HG02885 (cell line): ENCODE measurements around the gene TEX261.
A peak's percentile ranks its signal among the peaks of the same experiment; 100 is the strongest.
"Not testable (repeated sequence)": the region's sequence is repeated elsewhere in the genome, so short reads cannot be mapped to it uniquely, and the experiment has no call there.

Source experiments
- ATAC-seq: cut with Tn5 transposase; IDR thresholded peaks from one replicate; pipeline ENCODE4 v1.9.1; 2021; ENCODE audit warnings: mild to moderate bottlenecking; ENCODE audit not compliant: unreplicated experiment, poor library complexity

The TEX261 gene

DNA sequence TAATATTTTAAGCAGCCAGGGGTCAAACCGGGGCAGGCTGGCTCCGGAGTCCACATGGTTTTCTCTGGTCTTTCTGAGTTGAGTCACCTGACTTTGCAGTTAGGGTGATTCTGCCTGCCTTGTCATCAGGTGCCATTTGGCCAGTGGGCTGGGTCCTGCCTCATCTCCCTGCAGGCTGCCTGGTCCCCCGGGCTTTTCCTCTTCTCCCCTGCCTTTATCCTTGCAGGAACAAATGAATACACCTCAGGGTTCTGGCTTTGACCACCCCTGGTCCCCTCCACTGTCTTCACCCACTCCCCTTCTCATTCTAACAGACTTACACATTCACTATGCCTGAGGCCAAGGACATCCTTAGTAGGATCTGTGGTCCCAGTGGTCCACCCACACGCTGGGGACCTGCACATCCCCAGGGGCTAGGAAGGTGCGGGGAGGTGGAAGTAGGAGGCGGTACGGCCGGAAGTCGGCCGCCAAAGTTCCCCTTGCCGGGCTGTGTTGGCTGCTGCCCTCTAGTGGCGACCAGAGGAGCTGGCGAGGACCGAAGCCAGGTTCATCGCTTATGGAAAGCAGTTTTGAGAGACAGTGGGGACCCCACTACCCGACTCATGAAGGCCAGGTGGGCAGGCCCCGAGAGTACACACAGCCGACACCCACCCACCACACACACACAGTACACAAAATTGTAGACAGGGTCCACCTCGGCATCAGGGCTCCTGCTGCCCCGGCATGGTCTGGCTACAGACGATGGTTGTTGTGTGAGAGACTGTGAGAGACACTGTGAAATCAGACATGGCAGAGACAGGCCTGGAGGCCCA lies 6.3 kb upstream of the TEX261 start:
- peak; percentile 95 for ATAC-seq

- ATAC-seq = not testable (repeated sequence)
These were observed 5.3 kb upstream of the TEX261 start for GRCh38 chr2:70999931-71000330.

DNA sequence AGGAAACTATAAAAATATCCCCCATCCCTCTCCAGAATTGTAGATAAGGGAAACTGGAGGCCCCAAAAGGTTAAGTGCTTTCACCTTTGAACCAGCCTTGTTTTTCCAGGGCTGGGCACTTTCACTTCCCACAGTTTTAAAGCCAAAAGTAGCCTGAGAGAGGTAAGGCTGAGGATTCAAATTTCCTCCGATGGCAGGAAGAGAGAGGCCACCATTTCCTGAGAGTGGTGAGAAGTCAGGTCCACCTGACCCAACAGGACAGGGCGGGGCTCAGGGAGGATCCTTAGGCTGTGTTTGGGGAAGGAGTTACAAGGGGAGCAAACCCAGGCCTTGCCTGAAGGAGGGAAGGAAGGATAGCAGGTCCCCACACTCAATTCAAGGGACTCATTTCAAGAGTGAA lies 4.7 kb upstream of the TEX261 start:
- no peak for ATAC-seq

DNA sequence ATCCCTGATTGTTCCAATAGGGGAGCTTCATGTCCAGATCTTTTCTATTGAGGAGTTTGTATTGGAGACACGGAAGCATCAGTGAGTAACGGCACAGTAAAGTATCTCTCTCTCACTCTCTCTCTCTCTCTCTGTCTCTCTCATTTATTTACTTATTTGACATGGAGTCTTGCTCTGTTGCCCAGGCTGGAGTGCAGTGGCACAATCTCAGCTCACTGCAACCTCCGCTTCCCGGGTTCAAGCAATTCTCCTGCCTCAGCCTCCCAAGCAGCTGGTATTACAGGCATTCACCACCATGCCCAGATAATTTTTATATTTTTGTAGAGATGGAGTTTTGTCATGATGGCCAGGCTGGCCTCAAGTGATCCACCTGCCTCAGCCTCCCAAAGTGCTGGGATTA lies 4.2 kb upstream of the TEX261 start:
- ATAC-seq = not testable (repeated sequence)

DNA sequence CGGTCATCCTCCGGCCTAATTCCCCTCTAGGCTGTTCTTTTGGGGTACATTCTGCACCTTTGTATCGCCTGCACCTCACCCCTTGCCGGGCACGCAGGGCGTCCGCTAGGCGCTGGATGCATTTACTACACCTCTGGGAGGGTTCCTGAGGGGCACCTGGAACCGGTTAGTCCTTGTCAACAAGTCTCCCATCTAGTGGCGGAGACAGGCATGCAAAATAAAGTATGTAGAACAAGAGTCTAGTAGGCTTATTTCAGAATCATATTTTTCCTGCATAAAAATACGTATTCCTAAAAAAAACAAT lies 705 bp upstream of the TEX261 start:
- ATAC-seq = peak; percentile 50

DNA sequence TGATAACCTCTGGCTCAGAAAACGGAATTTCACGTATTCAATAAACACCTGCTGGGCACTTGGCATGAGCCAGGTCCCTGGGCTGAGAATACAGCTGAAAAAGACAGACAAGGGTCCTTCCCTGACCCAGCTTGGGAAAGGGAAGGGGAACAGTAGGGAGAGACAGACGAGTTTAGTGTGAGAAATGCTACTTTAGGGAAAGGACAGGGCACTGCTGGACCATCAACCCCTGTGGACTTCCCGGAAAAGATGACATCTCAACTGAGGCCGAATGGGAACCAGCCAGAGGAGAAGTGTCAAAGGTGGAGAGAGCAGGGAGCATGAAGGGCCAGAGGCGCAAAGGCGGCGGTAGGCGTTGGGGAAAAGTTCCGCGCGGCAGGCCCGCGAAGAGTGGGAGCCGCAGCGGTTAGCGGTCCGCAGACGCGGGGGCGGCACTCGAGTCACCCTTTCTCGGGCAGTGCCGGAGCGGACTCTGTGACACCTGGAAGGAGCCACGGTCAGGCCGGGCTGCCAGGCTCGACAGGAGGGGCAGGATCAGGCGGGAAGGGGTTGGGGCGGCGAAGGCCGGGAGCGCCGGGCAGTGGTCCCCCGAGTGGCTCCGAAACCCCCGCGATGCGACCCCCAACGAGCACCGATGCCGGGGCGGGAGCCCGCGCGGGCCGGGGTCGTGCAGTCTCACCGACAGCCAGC lies 519 bp downstream of the TEX261 start:
- ATAC-seq = peak; percentile 34

DNA sequence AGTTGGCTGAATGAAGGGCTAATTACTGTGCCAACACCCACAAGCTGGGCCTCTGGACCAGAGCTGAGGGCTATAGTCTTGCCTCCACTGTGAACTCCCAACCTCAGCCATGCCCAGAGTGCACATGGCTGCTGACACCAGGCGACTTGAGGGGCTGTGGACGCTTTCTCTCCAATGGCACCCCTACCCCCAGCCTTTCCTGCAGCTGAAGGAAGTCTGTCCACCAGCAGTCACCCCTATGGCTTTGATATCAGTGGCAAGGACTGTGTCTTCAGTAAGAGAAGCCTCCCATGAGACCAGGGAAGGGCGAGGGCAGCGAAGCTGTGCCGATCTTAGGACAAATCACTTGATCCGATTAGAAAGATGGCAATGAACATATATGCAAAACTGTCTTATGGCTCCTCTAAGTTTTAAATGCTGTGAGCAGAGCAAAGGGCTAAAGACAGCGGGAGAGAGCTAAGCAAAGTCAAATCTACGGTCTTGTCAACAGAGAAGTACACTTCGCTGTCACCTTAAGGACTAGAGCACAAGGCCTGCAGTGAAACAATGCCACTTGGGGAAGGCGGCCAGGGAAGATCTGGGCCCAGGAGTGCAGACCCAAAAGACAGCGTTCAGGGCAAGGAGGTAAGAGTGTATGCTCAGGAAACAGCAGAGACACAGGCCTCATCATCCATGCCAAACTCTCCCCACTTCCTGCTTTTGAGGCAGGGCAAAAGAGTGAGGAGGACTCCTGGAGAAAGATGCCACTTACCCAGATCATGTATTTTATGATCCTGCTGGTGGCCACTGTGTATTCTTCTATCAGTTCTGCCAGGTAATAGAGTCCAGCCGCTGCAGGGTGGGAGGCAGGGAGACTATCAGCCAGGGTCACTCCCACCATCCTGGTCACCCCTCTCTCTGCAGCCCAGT lies 1.5 kb downstream of the TEX261 start:
- ATAC-seq = no peak

DNA sequence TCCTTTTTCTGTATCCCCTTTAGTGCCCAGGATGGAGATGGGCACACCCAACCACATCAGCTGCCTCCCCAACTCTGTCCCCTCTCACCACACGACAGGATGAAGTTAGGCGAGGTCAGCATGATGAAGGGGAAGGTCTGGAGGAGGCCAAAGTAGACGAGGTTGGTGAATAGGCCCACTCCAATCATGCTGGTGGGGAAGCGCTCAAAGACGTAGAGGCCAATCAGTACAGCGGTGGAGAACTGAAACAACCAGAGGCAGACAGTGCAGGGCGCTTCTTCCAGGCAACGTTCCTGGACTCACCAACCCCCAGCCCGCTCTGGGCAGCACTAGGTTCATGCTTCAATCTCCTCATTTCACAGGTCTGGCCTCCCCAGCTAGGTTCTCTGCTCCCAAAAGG lies 2.9 kb downstream of the TEX261 start:
- ATAC-seq = no peak

DNA sequence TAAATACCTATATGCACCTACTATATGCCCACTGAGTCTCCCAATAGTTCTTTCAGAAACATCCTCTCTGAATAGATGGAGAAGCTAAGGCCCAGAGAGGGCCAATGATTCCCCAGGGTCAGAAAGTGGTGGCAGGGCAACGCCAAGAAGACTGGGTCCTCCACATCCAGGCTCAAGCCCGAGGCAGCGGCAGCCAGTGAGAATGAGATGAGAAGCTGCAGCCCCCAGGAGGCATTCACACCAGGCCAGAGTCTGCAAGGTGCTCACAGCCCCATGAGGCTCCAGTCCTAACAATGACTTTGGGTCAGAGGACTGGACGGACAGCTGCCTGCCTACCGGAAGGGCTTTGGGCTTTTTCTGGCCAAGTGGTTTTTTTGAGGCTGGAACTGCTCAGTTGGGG lies 3.5 kb downstream of the TEX261 start:
- no peak for ATAC-seq

DNA sequence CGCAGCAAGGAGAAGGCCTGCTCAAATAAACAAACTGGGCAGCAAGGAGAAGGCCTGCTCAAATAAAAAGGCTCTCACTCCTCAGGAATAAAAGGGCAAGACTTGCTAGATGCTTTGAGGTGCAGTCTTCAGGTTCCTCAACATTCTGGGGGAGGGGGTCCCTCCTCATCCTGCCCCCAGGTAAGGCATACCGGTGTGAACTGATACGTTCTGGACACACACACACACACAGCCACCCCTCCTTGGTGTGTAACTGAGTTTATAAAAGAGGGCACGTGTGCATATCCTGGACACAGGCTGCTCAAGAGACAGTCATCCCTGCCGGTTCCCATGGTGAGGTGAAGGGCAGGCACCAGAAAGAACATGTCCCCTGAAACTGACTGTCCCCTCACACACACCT lies 4.5 kb downstream of the TEX261 start:
- ATAC-seq = no peak

DNA sequence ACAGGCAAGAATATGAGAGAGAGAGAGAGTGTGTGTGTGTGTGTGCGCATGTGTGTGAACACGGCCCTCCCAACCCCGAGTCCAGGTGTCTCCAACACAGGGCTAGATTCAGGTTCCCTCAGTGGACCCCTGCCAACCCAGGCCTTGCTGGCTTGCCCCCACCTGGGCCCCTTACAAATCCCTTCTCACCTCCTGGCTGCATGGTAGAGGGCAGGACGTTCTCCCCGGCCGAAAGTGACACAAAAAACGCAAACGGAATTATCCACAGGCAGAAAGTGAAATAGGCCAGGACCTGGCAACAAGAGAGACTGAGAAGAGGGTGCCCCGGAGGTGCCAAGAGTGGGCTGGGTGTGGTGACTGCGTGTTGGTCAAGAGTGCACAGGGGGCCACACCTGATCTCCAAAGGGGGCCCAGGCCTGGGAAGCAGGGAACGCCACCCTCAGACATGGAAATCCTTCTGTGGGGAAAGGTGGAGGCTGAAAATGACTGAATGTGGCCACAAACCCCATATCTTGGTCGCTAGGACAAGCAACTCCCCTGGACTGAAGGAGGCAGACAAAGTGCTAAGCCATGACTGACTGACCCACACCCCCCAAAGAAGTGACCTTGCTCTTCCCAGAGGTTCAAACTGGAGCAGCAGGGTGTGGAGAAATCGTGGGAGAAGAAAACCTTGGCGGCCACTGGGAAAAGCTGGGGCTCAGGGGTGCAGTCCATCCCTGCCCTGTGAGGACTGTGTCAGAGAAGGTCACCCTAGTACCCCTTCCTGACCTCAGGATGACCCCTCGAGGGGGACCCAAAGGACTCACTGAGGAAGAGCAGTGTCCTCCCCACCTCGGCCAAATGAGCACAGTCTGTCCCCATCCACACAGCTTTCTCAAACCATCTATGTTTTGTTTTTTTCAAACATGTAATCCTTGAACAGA lies 5.7 kb downstream of the TEX261 start:
- no peak for ATAC-seq

DNA sequence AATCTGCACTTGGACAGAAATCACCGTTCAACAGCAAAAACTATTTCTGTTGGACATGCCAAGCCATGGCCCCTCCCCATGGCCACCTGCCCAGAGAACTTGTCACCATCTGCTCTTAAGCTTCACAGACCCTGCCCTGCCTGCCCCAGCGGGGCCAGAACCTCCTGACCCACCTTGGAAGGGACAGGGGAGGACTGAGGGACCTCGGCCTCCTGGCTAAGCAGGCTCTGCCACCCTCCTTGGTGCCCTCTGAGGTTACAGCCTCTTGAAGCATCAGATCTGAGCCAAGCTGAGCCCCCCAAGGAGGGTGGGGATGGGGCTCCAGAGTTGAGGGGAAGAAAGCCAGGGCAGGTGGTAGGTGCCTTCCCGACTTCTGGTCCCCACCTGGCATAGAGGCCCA lies 6.5 kb downstream of the TEX261 start:
- no peak for ATAC-seq

- no peak for ATAC-seq
These were observed 7.3 kb downstream of the TEX261 start for GRCh38 chr2:70987386-70987785.

DNA sequence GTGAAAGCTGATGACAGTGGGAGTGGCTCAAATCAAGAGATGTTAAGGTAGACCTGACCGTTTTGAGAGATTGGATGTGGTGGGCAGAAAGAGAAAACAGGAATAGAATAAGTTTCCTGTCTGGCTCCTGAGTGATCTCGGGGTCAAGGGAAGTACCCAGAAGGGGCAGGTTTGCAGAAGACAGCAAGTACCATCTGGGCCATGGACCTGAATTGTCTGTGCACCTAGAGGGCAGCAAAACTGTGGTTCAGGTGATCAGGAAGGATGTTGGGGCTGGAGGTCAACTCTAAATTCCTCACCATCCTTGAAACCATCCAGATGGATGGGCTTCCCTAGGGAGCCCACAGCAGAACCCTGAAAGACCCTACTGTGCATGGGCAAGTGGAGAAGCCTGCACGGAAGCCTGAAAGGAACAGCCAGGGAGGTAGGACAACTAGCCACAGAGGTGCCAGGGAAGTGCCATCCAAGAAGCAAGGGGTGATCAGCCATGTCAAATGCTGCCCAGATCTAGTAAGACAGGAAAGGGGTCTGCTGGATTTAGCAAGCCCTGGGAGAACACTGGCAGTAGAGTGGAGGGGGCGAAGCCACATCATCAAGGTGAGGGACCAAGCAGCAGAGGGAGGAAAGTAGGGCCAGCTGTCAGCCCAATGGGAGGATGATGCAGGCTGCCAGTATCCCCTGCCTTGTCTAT lies 8.0 kb downstream of the TEX261 start:
- ATAC-seq = no peak

GRCh38 chr2:70985956-70986355 lies 8.7 kb downstream of the TEX261 start:
- ATAC-seq = no peak

DNA sequence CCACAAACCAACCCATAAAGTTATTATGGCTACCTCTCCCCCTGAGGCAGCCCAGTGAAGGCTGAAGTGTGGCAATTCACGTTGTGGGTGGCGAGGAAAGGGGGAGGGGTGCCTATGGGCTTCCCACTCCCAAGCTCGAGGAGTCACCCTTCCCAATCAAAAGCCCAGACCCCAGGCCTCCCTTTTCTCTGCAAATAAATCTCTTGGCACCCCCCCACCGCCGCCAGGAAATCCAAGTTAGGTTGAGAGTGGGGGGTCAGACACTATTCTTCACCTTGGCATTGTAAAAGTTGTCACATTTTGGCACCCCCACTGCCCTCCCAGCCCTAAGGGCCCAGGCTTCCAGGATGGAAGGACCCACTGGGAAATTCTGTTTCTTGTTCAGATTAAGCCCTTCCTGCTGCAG lies 9.4 kb downstream of the TEX261 start:
- no peak for ATAC-seq

GRCh38 chr2:70984576-70985282 lies 9.9 kb downstream of the TEX261 start:
- ATAC-seq = peak; percentile 94

DNA sequence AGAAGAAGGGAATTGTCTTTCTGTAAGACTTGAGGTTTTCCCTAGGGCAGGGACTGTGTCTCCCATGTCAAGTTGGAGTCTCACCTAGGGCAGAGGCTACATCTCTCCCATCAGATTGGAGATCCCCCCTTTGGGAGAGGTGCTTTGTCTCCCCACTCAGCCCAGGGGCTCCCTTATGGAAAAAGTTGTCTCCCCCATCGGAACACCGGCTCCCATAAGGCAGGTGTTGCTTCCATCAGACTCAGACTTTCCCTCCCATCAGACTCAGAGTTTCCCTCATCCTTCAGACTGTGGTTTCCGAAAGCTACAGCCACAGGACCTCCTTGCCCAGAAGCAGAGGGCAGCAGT lies 10.5 kb downstream of the TEX261 start:
- ATAC-seq = no peak
